GM12801 (cell line): ENCODE data around the gene SQOR.

ENCODE experiments used
- TF ChIP-seq, protein P1 (sequence below): IDR thresholded peaks from one replicate; pipeline ENCODE4 v1.5.1; 2011; ENCODE audit warnings: control low read depth; ENCODE audit not compliant: insufficient read length; ENCODE audit errors: extremely low read depth

The SQOR gene

DNA sequence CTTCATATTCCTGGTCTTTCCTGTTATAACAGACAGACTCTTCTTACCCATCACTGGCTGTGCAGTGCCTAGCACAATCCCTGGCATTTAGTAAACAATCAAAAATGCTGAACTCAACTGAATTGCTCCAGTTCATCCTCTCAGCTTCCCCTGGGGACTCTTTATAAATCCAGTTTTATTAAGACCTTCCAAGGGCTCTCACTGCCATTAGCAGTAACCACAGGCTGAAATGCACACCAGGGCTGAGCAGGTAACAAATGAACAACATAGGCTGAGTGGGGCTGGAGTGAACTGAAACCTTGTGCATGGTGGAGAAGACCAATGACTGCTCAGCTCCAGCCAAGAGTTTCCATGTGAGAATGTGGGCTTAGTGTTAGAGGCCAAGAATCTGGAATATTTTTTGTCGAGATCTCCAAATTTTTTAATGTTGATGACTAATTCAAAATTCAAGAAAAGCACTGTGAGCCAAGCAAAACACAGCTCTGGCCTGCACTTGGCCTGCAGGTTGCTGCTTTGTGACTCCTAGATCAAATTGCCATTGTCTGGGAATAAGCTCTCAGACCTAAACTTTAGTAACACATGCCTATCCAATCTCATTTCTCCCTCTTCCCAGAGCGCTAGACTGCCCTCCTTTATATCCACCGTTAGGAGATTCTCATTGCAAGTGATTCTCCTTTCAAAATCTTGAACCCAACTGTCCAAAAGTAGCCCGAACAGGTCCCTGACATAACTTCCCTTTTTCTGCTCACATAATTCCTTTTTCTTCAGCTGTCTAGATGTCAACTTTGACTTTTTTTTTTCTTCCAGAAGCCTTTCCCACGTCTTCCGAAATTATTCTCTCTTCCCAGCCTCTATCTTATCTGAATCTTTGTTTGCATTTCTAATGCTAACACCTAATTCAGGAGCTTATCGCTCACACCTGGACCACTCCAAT lies 7.4 kb downstream of the SQOR start:
- TF ChIP-seq, protein P1, sequence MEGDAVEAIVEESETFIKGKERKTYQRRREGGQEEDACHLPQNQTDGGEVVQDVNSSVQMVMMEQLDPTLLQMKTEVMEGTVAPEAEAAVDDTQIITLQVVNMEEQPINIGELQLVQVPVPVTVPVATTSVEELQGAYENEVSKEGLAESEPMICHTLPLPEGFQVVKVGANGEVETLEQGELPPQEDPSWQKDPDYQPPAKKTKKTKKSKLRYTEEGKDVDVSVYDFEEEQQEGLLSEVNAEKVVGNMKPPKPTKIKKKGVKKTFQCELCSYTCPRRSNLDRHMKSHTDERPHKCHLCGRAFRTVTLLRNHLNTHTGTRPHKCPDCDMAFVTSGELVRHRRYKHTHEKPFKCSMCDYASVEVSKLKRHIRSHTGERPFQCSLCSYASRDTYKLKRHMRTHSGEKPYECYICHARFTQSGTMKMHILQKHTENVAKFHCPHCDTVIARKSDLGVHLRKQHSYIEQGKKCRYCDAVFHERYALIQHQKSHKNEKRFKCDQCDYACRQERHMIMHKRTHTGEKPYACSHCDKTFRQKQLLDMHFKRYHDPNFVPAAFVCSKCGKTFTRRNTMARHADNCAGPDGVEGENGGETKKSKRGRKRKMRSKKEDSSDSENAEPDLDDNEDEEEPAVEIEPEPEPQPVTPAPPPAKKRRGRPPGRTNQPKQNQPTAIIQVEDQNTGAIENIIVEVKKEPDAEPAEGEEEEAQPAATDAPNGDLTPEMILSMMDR: no peak

DNA sequence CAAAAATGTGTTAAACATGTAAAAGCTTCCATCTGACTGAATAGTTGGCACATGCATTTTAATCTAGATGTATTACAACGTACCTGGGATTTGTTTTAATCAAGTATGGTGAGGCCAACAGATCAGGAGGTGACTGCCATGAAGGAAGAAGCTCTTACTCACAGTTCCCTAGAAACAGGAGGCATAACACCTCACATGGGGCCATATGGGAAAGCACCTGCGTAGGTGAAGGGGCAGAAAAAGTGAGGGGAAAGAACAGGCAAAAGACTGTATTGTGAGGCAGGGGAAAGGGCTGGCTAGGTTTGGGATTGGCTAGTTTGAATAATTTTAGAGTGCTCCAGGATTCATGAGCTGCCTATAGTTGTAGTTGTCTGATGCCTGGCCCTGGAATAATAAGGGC lies 9.6 kb downstream of the SQOR start:
- TF ChIP-seq, protein P1: no peak

DNA sequence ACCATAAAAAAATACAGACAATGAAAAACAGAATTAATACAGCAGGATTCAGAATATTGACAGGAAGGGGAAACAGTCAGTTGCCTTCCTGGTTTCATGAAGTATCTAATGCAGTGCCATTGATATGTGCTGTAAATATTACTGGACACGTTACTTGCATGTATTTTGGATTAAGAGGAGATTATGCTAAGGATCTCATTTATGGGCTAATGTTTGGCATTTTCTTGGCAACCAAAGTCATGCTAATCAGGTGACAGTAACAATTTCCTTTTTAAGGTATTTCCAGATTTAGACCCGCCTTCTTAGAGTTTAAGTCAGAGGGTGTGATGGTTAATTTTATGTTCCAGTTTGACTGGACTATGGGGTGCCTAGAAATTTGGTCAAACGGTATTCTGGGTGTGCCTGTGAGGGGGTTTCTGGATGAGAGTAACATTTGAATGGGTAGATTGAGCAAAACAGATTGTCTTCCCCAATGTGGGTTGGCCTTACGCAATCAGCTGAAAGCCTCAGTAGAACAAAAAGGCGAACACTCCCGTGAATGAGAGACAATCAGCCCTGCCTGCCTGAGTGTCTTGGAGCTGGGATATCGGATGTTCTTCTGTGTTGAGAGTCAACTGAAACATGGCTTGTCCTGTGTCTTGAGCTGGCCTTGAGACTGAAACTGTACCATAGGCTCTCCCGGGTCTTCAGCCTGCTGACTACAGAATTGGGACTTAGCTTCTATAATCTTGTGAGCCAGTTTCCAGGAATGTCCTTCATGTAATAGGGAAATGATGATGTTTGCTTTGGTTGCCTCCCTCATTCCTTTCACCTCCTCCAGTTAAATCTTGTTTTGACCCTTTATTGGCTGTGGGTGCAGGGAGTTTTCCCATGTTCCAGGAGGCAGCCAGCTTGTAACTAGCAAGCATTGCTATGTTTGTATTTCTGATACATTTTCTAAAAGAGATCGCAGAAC lies 10.5 kb downstream of the SQOR start:
- TF ChIP-seq, protein P1: no peak

DNA sequence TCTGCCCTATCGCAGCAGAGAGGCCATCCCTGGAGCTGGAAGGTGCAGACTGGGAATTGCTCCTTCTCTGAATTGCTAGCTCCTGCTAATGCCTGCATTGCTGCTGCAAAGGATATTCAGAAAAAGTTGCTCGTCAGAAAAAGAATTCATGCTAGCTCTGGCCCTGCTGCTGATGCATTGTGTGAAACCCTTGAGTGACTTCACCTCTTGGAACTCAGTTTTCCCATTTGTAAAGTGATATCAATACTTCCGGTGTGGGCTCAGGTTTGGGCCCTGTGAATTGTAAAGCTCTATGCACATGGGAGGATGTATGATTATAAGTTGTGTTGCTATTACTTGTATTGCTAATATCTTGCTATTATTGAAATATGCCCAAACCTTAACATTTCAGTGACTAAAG lies 11.4 kb downstream of the SQOR start:
- TF ChIP-seq, protein P1: no peak

DNA sequence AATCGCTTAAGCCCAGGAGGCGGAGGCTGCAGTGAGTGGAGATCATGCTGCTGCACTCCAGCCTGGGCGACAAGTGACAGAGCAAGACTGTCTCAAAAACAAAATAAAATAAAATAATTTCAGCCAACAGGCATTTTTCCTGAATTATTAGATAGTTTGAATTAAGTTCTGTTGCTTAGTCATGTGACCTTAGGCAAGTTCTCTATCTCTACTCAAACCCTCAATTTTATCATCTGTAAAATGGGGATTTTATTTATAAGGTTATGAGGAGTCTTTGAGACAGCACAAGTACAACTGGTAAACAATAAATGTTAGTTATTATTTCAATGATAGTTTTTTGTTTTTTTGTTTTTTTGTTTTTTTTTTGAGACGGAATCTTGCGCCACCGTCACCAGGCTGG lies 13.0 kb downstream of the SQOR start:
- TF ChIP-seq, protein P1: no peak

DNA sequence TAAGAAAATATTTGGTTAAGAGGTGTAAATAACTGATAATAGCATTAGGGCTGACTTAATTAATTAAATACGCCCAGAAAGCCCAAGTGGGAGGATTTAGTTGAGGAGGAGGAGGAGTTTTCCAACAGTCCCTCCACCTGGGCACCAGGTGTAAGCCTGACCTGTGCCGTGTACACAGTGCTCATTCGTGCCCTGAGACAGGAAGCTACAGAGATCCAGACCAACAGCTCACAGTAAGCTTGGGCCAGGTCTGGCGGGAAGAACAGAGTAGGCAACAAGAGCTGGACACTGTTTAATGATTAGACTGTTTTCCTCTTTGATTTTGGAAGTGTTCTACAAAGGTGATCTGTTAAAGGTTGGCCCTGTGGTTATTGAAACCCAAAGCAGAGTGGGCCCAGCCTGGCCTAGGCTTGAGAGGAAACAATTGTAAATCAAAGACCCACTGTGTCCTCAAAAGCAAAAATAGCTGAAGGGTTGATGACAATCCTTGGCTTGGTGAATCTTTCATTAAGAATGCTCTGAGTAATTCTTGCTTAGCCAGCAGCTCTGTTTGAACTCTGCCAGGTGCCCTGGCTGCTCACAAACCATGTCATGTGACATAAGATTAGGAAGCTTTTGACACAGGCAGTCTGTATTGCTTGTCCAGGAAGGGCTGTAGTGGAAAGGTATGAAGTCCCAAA lies 13.8 kb downstream of the SQOR start:
- TF ChIP-seq, protein P1: no peak
